A549 (cell line): ENCODE results near the gene ZNF394.

Source experiments
- BHLHE40 ChIP-seq: IDR thresholded peaks from 2 replicates; pipeline ENCODE4 v1.6.1; 2012; ENCODE audit warnings: low read depth, low read length, inconsistent platforms
- CBX2 ChIP-seq: fragments of 200-600 bp; sonication (generic); IDR thresholded peaks from 2 replicates; pipeline ENCODE4 v1.6.1; 2016; ENCODE audit warnings: low read depth, mild to moderate bottlenecking, borderline replicate concordance
- CTCF ChIP-seq: fragments of >200 bp; sonication (Bioruptor Twin); formaldehyde crosslinking; IDR thresholded peaks from 3 replicates; pipeline ENCODE4 v1.5.1; 2016
- ESRRA ChIP-seq: fragments of 150-350 bp; IDR thresholded peaks from 2 replicates; pipeline ENCODE4 v1.6.1; 2014; ENCODE audit warnings: mild to moderate bottlenecking, low read length, borderline replicate concordance
- MAZ ChIP-seq: fragments of 150-350 bp; IDR thresholded peaks from 2 replicates; pipeline ENCODE4 v1.6.1; 2014; ENCODE audit warnings: antibody characterized with exemption, low read depth, low read length, borderline replicate concordance
- TF ChIP-seq, protein P1 (sequence below): fragments of 200-600 bp; sonication (generic); IDR thresholded peaks from 2 replicates; pipeline ENCODE4 v1.6.1; 2016; ENCODE audit warnings: antibody characterized with exemption, mild to moderate bottlenecking, moderate library complexity

- TF ChIP-seq, protein P1, sequence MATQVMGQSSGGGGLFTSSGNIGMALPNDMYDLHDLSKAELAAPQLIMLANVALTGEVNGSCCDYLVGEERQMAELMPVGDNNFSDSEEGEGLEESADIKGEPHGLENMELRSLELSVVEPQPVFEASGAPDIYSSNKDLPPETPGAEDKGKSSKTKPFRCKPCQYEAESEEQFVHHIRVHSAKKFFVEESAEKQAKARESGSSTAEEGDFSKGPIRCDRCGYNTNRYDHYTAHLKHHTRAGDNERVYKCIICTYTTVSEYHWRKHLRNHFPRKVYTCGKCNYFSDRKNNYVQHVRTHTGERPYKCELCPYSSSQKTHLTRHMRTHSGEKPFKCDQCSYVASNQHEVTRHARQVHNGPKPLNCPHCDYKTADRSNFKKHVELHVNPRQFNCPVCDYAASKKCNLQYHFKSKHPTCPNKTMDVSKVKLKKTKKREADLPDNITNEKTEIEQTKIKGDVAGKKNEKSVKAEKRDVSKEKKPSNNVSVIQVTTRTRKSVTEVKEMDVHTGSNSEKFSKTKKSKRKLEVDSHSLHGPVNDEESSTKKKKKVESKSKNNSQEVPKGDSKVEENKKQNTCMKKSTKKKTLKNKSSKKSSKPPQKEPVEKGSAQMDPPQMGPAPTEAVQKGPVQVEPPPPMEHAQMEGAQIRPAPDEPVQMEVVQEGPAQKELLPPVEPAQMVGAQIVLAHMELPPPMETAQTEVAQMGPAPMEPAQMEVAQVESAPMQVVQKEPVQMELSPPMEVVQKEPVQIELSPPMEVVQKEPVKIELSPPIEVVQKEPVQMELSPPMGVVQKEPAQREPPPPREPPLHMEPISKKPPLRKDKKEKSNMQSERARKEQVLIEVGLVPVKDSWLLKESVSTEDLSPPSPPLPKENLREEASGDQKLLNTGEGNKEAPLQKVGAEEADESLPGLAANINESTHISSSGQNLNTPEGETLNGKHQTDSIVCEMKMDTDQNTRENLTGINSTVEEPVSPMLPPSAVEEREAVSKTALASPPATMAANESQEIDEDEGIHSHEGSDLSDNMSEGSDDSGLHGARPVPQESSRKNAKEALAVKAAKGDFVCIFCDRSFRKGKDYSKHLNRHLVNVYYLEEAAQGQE = no peak
- TF ChIP-seq CTCF (no peak), BHLHE40 (no peak), ESRRA (no peak), CBX2 (no peak), MAZ (no peak)
These were observed 43.8 kb upstream of the ZNF394 start for GRCh38 chr7:99543916-99544315.
